Hematopoietic multipotent progenitor cell treated with erythropoietin and hydrocortisone succinate and interleukin-3 and kit ligand, for 15 days (in vitro differentiated cells): ENCODE results near the gene DIP2C.
"Not testable (repeated sequence)": the region's sequence is repeated elsewhere in the genome, so short reads cannot be mapped to it uniquely, and the experiment has no call there.

ENCODE experiments used
- DNase-seq: peaks from one replicate; pipeline ENCODE4 v3.0.0-alpha.2; 2015; ENCODE audit warnings: low spot score

DIP2C gene

GRCh38 chr10:689452-690371 lies at the start of gene DIP2C:
DIP2C (minus strand) TSS chr10:689668; CDS start chr10:689578, 90 bp downstream.
- no peak for DNase-seq

- DNase-seq: no peak
These were observed 45.0 kb upstream of the DIP2C start for GRCh38 chr10:734481-734880.

- no peak for DNase-seq
These were observed 43.6 kb upstream of the DIP2C start for GRCh38 chr10:733086-733485.

- no peak for DNase-seq
These were observed 39.7 kb upstream of the DIP2C start for GRCh38 chr10:729213-729612.

- DNase-seq: no peak
These were observed 39.1 kb upstream of the DIP2C start for GRCh38 chr10:728603-729002.

- DNase-seq: no peak
These were observed 37.8 kb upstream of the DIP2C start for GRCh38 chr10:727162-727790.

- DNase-seq: no peak
These were observed 36.3 kb upstream of the DIP2C start for GRCh38 chr10:725786-726185.

GRCh38 chr10:725302-725701 lies 35.8 kb upstream of the DIP2C start:
- DNase-seq: no peak

GRCh38 chr10:723973-724372 lies 34.5 kb upstream of the DIP2C start:
- no peak for DNase-seq

- DNase-seq: no peak
These were observed 33.0 kb upstream of the DIP2C start for GRCh38 chr10:722281-723060.

GRCh38 chr10:718143-718700 lies 28.8 kb upstream of the DIP2C start:
- DNase-seq: no peak

GRCh38 chr10:717458-717857 lies 28.0 kb upstream of the DIP2C start:
- DNase-seq: no peak

- no peak for DNase-seq
These were observed 27.4 kb upstream of the DIP2C start for GRCh38 chr10:716821-717220.

- DNase-seq: no peak
These were observed 24.7 kb upstream of the DIP2C start for GRCh38 chr10:714214-714613.

- no peak for DNase-seq
These were observed 23.1 kb upstream of the DIP2C start for GRCh38 chr10:712575-712974.

- DNase-seq: no peak
These were observed 22.6 kb upstream of the DIP2C start for GRCh38 chr10:712089-712488.

GRCh38 chr10:707861-708260 lies 18.4 kb upstream of the DIP2C start:
- no peak for DNase-seq

GRCh38 chr10:707456-707855 lies 18.0 kb upstream of the DIP2C start:
- DNase-seq: no peak

- no peak for DNase-seq
These were observed 13.7 kb upstream of the DIP2C start for GRCh38 chr10:703118-703517.

- DNase-seq: not testable (repeated sequence)
These were observed 10.7 kb upstream of the DIP2C start for GRCh38 chr10:700183-700582.

- DNase-seq: no peak
These were observed 7.8 kb upstream of the DIP2C start for GRCh38 chr10:697097-697875.

- DNase-seq: no peak
These were observed 5.9 kb upstream of the DIP2C start for GRCh38 chr10:695396-695795.
